Panc1 (cell line): ENCODE measurements around the gene RBM23.

ENCODE experiments used
- CTCF ChIP-seq: fragments of 450-650 bp; IDR thresholded peaks from 2 replicates; pipeline ENCODE4 v1.5.1; 2017; ENCODE audit warnings: mild to moderate bottlenecking
- POLR2AphosphoS5 ChIP-seq: IDR thresholded peaks from 2 replicates; pipeline ENCODE4 v1.6.1; 2012; ENCODE audit warnings: mild to moderate bottlenecking, low read depth, low read length, moderate library complexity
- SIN3A ChIP-seq: IDR thresholded peaks from 2 replicates; pipeline ENCODE4 v1.6.1; 2012; ENCODE audit warnings: low read depth, mild to moderate bottlenecking, low read length, moderate library complexity, borderline replicate concordance; ENCODE audit not compliant: insufficient read depth
- TCF7L2 ChIP-seq: IDR thresholded peaks from 2 replicates; pipeline ENCODE4 v1.6.1; 2011; ENCODE audit warnings: mild to moderate bottlenecking, low read depth, low read length, inconsistent platforms

- TF ChIP-seq SIN3A: no peak
- no peak for TF ChIP-seq POLR2AphosphoS5
- TF ChIP-seq CTCF: no peak
- TF ChIP-seq TCF7L2: no peak
Measured at GRCh38 chr14:22847661-22848341, 71.1 kb downstream of the RBM23 start.
